Fibroblast of lung (primary cell): ENCODE measurements around the gene APOH. TPM values are rescaled to one million over a fixed set of nuclear protein-coding genes. Genes with fewer than 3 reads are reported as not detected.

Source experiments
- DNase-seq, 2 donors: peaks; one replicate each; pipeline versions ENCODE4 v3.0.0 to v3.0.0-alpha.2; 2010; ENCODE audit warnings: low read depth in 2 of 2
- H2AFZ ChIP-seq: 2 replicates; pipeline ENCODE4 v1.5.1; 2012; ENCODE audit warnings: low read length, control low read depth, inconsistent platforms
- H3K27ac ChIP-seq: 2 replicates; pipeline ENCODE4 v1.5.1; 2011; ENCODE audit warnings: low read length, control low read depth; ENCODE audit not compliant: insufficient read depth
- H3K27me3 ChIP-seq: 2 replicates; pipeline ENCODE4 v1.5.1; 2011; ENCODE audit warnings: mild to moderate bottlenecking, low read length; ENCODE audit not compliant: control insufficient read depth, insufficient read depth
- H3K36me3 ChIP-seq: 2 replicates; pipeline ENCODE4 v1.5.1; 2011; ENCODE audit warnings: low read length; ENCODE audit not compliant: control insufficient read depth, insufficient read depth
- H3K4me1 ChIP-seq: 2 replicates; pipeline ENCODE4 v1.5.1; 2011; ENCODE audit warnings: low read length; ENCODE audit not compliant: control insufficient read depth, insufficient read depth; ENCODE audit errors: extremely low read depth
- H3K4me2 ChIP-seq: 2 replicates; pipeline ENCODE4 v1.5.1; 2011; ENCODE audit warnings: low read length, control low read depth; ENCODE audit not compliant: insufficient read depth; ENCODE audit errors: extremely low read depth
- H3K4me3 ChIP-seq, 4 experiments: fragments of 200-600 bp in 1 of 4; sonication (generic) in 1 of 4; replicated peaks in 1 of 4; 2 replicates each; pipeline ENCODE4 v1.5.1; 2011 to 2016; ENCODE audit warnings: low read length in 4 of 4, low read depth in 3 of 4, mild to moderate bottlenecking in 3 of 4, control low read depth in 2 of 4, inconsistent platforms in 1 of 4, mixed read lengths in 1 of 4; ENCODE audit not compliant: insufficient read depth in 1 of 4; ENCODE audit errors: control extremely low read depth in 1 of 4
- H3K79me2 ChIP-seq: 2 replicates; pipeline ENCODE4 v1.5.1; 2012; ENCODE audit warnings: mild to moderate bottlenecking, low read length, inconsistent platforms; ENCODE audit not compliant: control insufficient read depth, insufficient read depth
- H3K9ac ChIP-seq: 2 replicates; pipeline ENCODE4 v1.5.1; 2011; ENCODE audit warnings: mild to moderate bottlenecking, low read length, control low read depth; ENCODE audit not compliant: insufficient read depth
- H3K9me3 ChIP-seq: 2 replicates; pipeline ENCODE4 v1.5.1; 2012; ENCODE audit warnings: low read depth, low read length; ENCODE audit not compliant: control insufficient read depth, insufficient read depth
- H4K20me1 ChIP-seq: 2 replicates; pipeline ENCODE4 v1.5.1; 2011; ENCODE audit warnings: low read length; ENCODE audit not compliant: control insufficient read depth, insufficient read depth; ENCODE audit errors: extremely low read depth
- EZH2 ChIP-seq: IDR thresholded peaks from 2 replicates; pipeline ENCODE4 v1.5.1; 2012; ENCODE audit warnings: low read length, control low read depth, mild to moderate bottlenecking; ENCODE audit errors: missing control alignments
- polyA plus RNA-seq, 2 donors: library from polyadenylated mRNA; depleted of rRNA in 1 of 2; stranded (reverse) in 1 of 2; unstranded in 1 of 2; fragments of >200 nt; gene quantifications; 2 replicates each; pipeline ENCODE4 v1.2.1, GENCODE V29; 2011 to 2012; ENCODE audit warnings: missing spikeins in 1 of 2
- total RNA-seq: library from RNA; depleted of rRNA; stranded (reverse); fragments of >200 nt; gene quantifications from 2 replicates; pipeline ENCODE4 v1.2.1, GENCODE V29; 2014
- TF ChIP-seq, protein P1 (sequence below), 2 donors: IDR thresholded peaks in 1 of 2; conservative IDR thresholded peaks in 1 of 2; 1 replicate in 1 of 2; 2 replicates in 1 of 2; pipeline ENCODE4 v1.5.1; 2011 to 2012; ENCODE audit warnings: low read length in 2 of 2, control low read depth in 1 of 2, inconsistent platforms in 1 of 2, low read depth in 1 of 2, mild to moderate bottlenecking in 1 of 2

APOH gene
- total and polyA plus RNA-seq, 2 donors (not counting 1 experiment from before 2014, with no cell fraction given) = not detected

DNA sequence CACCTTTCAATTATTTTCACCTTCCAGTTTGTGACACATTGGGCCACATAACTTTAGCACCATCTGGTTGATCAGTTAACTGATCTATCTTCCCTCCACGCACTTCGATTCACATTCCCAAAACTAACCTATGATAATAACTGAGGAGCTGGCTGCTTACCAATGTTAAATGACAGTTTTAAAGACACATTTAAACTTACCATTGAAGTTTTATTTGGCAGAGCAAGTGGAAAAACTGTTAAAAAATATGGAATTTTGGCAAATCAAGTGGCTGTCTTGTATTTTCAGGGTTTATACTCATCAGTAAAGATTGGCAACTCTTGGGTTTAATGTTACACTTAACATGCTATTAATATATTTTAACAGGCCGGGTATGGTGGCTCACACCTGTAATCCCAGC is 5.4 kb upstream of the APOH start:
- Histone ChIP-seq H3K36me3 (no peaks in the 10 kb centered on the region), H3K9me3 (no peaks in the 10 kb centered on the region), H3K79me2 (no peaks in the 10 kb centered on the region), H3K27me3 (no peaks in the 10 kb centered on the region), H3K4me3 (no peak overlapping the region), H2AFZ (no peak overlapping the region), H3K4me2 (no peak overlapping the region), H4K20me1 (no peaks in the 10 kb centered on the region), H3K27ac (no peak overlapping the region), H3K9ac (no peak overlapping the region), H3K4me1 (no peaks in the 10 kb centered on the region)
- no peak for DNase-seq
- TF ChIP-seq, protein P1, sequence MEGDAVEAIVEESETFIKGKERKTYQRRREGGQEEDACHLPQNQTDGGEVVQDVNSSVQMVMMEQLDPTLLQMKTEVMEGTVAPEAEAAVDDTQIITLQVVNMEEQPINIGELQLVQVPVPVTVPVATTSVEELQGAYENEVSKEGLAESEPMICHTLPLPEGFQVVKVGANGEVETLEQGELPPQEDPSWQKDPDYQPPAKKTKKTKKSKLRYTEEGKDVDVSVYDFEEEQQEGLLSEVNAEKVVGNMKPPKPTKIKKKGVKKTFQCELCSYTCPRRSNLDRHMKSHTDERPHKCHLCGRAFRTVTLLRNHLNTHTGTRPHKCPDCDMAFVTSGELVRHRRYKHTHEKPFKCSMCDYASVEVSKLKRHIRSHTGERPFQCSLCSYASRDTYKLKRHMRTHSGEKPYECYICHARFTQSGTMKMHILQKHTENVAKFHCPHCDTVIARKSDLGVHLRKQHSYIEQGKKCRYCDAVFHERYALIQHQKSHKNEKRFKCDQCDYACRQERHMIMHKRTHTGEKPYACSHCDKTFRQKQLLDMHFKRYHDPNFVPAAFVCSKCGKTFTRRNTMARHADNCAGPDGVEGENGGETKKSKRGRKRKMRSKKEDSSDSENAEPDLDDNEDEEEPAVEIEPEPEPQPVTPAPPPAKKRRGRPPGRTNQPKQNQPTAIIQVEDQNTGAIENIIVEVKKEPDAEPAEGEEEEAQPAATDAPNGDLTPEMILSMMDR (conservative IDR thresholded peaks at IDR 0.05 in 1 of 2, IDR thresholded peaks at IDR 0.05 in 1 of 2; ENCODE audit: low read depth in 1 of 2, low read length in 2 of 2) = no peak
- TF ChIP-seq EZH2 = no peak

DNA sequence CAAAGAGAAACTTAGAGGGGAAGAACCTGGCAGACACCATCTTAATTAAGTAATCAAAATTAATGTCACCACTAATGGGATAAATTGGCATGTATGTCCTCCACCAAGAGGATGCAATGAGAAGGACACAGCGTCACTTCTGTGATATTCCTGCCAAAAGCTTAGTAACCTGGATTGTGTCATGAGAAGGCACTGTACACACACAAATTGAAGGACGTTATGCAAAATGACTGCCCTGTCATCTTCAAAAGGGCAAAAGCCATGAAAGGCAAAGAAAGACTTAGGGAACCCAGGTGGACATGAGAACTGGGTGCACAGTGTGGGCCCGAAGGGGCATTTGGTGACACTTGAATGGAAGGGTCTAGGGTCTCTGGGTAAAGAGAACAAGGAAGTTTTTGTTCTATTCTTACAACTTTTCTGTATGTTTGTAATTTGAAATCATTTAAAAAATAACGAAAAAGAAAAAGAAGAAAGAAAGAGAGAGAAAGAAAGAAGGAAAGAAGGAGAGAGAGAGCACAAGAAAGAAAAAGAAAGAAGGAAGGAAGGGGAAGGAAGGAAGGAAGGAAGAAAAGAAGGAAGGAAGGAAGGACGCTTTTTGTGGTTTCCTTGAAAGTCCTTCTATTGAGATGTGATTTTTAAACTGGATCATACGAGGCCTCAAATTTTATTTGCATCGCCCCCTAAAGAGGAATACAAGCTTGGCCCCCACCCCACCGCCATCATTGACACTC is 4.0 kb upstream of the APOH start:
- Histone ChIP-seq H3K79me2 (no peaks in the 10 kb centered on the region), H3K4me1 (no peaks in the 10 kb centered on the region), H2AFZ (no peak overlapping the region), H3K27me3 (no peaks in the 10 kb centered on the region), H3K4me2 (no peak overlapping the region), H3K9ac (no peak overlapping the region), H3K9me3 (no peaks in the 10 kb centered on the region), H3K4me3 (no peak overlapping the region), H4K20me1 (no peaks in the 10 kb centered on the region), H3K27ac (no peak overlapping the region), H3K36me3 (no peaks in the 10 kb centered on the region)
- DNase-seq = no peak
- TF ChIP-seq EZH2 = no peak
- TF ChIP-seq, protein P1 (conservative IDR thresholded peaks at IDR 0.05 in 1 of 2, IDR thresholded peaks at IDR 0.05 in 1 of 2; ENCODE audit: low read depth in 1 of 2, low read length in 2 of 2) = no peak

DNA sequence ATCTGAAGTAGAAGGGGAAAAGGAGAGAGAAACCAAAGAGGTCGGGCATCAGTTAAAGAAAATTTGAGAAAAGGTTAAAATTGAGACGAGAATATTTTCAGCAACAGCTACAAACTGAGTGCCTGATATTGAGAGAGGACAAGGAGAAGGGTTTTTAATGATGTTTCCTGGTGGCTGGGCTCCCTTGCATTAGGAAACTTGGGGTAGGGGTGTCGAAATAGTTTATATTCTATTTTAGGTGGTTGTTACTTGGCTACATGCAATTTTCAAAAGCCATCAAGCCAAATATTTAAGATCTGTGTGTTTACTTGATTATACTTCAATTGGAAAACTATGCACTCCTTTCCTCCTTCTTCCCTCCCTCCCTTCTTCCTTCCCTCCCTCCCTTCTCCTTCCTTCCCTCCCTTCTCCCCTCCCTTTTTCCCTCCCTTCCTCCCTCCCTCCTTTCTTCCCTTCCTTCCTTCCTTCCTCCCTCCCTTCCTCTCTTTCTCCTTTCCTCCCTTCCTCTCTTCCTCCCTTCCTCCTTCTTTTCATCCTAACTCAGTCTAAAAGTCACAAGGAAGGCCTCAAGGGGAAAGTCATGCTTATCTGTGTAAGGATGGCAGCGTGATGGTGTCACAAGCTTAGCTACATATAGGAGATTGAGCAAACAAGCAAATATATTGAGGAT is 1.8 kb upstream of the APOH start:
- no peak overlapping the region for H3K27ac ChIP-seq
- no peaks in the 10 kb centered on the region for H3K27me3 ChIP-seq
- DNase-seq = peak in 1 of 2 donors; percentile 12
- no peaks in the 10 kb centered on the region for H4K20me1 ChIP-seq
- no peak overlapping the region for H2AFZ ChIP-seq
- no peaks in the 10 kb centered on the region for H3K4me1 ChIP-seq
- no peaks in the 10 kb centered on the region for H3K9me3 ChIP-seq
- no peaks in the 10 kb centered on the region for H3K79me2 ChIP-seq
- TF ChIP-seq, protein P1 (conservative IDR thresholded peaks at IDR 0.05 in 1 of 2, IDR thresholded peaks at IDR 0.05 in 1 of 2; ENCODE audit: low read depth in 1 of 2, low read length in 2 of 2) = no peak
- no peak for TF ChIP-seq EZH2
- H3K9ac ChIP-seq = no peak overlapping the region
- H3K36me3 ChIP-seq = no peaks in the 10 kb centered on the region
- no peak overlapping the region for H3K4me2 ChIP-seq
- H3K4me3 ChIP-seq = no peak overlapping the region
